Naive thymus-derived CD4-positive, alpha-beta T cell (primary cell): Measurements from ENCODE around the gene DPPA2. TPM values are rescaled to one million over a fixed set of nuclear protein-coding genes. Genes with fewer than 3 reads are reported as not detected.
A peak's percentile ranks its signal among the peaks of the same experiment; 100 is the strongest.

ENCODE experiments used
- ATAC-seq: fragments of 150-1000 bp; cut with Tn5 transposase; 2 replicates; pipeline ENCODE4 v1.10.0; 2021; ENCODE audit warnings: mild to moderate bottlenecking, moderate library complexity
- CTCF ChIA-PET: fragments of 350-600 bp; sonication (Branson Sonifier 250); formaldehyde crosslinking; loops from one replicate; lab custom pipeline; 2021; ENCODE audit warnings: antibody characterized with exemption; lab: Charles Lee
- POLR2A ChIA-PET: fragments of 350-600 bp; sonication (Branson Sonifier 250); formaldehyde crosslinking; loops from one replicate; lab custom pipeline; 2021; ENCODE audit warnings: antibody characterized with exemption, inconsistent platforms; lab: Charles Lee
- DNase-seq, 9 donors: peaks; one replicate each; pipeline versions ENCODE4 v3.0.0 to v3.0.0-alpha.2; 2020 to 2022; ENCODE audit warnings: mixed read lengths in 1 of 9
- H3K27ac ChIP-seq: one replicate; pipeline ENCODE4 v1.7.0; 2013; ENCODE audit warnings: mild to moderate bottlenecking, low read depth, low read length, moderate library complexity
- H3K27me3 ChIP-seq, 2 donors: one replicate each; pipeline ENCODE4 v1.7.0; 2013; ENCODE audit warnings: low read length in 2 of 2, mild to moderate bottlenecking in 2 of 2, moderate library complexity in 2 of 2; ENCODE audit not compliant: control insufficient read depth in 2 of 2, insufficient read depth in 2 of 2
- H3K36me3 ChIP-seq, 3 experiments: 1 replicate in 2 of 3; 2 replicates in 1 of 3; pipeline ENCODE4 v1.7.0; 2013; ENCODE audit warnings: low read length in 3 of 3, mild to moderate bottlenecking in 3 of 3, moderate library complexity in 1 of 3; ENCODE audit not compliant: insufficient read depth in 3 of 3, control insufficient read depth in 2 of 3
- H3K4me1 ChIP-seq, 2 donors: one replicate each; pipeline ENCODE4 v1.7.0; 2013; ENCODE audit warnings: low read length in 2 of 2, mild to moderate bottlenecking in 2 of 2, moderate library complexity in 1 of 2; ENCODE audit not compliant: control insufficient read depth in 2 of 2, insufficient read depth in 2 of 2
- H3K4me3 ChIP-seq: 2 replicates; pipeline ENCODE4 v1.7.0; 2013; ENCODE audit warnings: mild to moderate bottlenecking, low read length
- H3K9me3 ChIP-seq, 3 experiments: 1 replicate in 2 of 3; 2 replicates in 1 of 3; pipeline ENCODE4 v1.7.0; 2013; ENCODE audit warnings: low read length in 3 of 3; ENCODE audit not compliant: control insufficient read depth in 2 of 3
- H3K27ac Mint-ChIP-seq, 9 donors: one replicate each; pipeline ENCODE4 v1.8.0; 2020 to 2022; ENCODE audit warnings: mixed read lengths in 9 of 9, mild to moderate bottlenecking in 8 of 9, moderate library complexity in 5 of 9, inconsistent platforms in 2 of 9
- H3K27me3 Mint-ChIP-seq, 5 donors: one replicate each; pipeline ENCODE4 v1.8.0; 2021 to 2022; ENCODE audit warnings: mixed read lengths in 5 of 5, mild to moderate bottlenecking in 1 of 5
- H3K36me3 Mint-ChIP-seq, 5 donors: one replicate each; pipeline ENCODE4 v1.8.0; 2020 to 2022; ENCODE audit warnings: mixed read lengths in 5 of 5, mild to moderate bottlenecking in 3 of 5, inconsistent platforms in 1 of 5
- H3K4me1 Mint-ChIP-seq, 7 donors: one replicate each; pipeline ENCODE4 v1.8.0; 2020 to 2022; ENCODE audit warnings: mixed read lengths in 7 of 7, mild to moderate bottlenecking in 3 of 7, inconsistent platforms in 1 of 7
- H3K4me3 Mint-ChIP-seq, 10 donors: one replicate each; pipeline ENCODE4 v1.8.0; 2020 to 2022; ENCODE audit warnings: mild to moderate bottlenecking in 10 of 10, mixed read lengths in 10 of 10, moderate library complexity in 6 of 10, inconsistent platforms in 2 of 10
- H3K9me3 Mint-ChIP-seq, 11 donors: one replicate each; pipeline ENCODE4 v1.8.0; 2020 to 2022; ENCODE audit warnings: mixed read lengths in 11 of 11, mild to moderate bottlenecking in 4 of 11, inconsistent platforms in 1 of 11, moderate library complexity in 1 of 11
- intact Hi-C, 2 donors: fragments of 100-400 bp; cut with micrococcal nuclease; formaldehyde crosslinking; loops; one replicate each; pipeline ENCODE4 v1.15.1; 2023
- polyA plus RNA-seq, 2 donors: library from polyadenylated mRNA; unstranded; fragments of 300-500 nt; fragmentation: Illumina TruSeq; gene quantifications; one replicate each; pipeline ENCODE4 v1.2.3, GENCODE V29; 2021
- total RNA-seq, 6 experiments: library from RNA in 5 of 6; stranded (reverse) in 5 of 6; gene quantifications; 1 replicate in 5 of 6; 2 replicates in 1 of 6; pipeline ENCODE4 v1.2.3 and lab custom pipeline; 2021 to 2026

DPPA2 gene
- total and polyA plus RNA-seq, 7 experiments from 2014 or later = not detected

DNA sequence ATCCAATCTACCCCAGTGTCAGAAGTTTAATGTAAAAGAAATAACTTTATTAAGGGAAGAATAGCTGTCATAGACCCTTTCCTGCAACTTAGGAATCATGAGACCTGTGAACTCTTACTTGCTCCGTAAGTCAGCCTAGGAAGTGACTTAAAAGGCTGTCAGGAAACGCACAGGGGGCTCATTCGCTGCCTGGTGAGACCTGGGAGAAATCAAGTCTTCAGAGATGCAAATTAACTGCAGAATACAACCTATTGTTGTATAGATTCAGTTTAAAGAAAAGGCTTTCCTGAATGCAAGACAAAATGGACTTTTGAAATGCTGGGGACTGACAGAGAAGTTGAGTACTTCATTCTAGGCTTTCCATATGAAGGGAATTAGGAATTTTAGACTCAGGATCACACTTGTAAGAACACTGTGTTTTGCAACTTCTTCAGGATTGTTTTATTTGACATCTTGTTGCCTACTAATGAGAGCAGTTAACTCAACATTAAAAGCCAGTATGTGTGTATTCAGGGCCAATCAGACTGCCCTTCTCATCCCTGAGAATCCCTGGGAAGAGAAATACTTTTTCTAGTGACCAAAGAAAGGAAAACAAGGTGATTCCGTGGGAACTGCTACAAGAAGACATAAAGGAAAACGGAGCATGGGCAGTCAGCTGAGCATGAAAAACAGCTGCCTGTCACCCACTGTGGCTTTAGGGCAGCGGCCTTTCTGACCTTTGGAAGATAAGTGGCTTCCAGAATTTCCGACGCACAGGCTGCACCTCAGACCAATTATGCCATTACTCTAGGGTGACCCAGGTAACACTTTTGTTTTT lies 39.5 kb upstream of the DPPA2 start:
- CTCF ChIA-PET = no interaction called here
- no peaks in the 10 kb centered on the region for H3K9me3 ChIP-seq
- ATAC-seq = no peak

DNA sequence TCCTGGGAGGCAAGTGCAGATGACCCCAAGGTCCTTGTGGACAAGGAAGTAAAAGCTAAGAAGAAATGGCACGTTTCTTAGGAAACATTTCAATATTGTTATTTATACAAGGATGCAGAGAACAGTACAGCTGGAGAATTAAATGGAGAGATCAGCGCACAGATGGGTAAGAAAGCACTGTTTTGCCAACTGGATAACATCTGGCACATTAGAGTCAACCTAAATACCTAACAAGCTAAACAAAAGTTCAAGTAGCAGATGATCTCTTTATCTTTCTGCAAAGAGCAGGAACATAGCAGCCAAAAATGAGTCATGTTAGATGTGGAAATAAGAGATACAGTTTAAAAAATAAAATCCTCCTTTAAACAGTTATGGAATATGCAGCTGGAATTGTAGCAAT lies 36.7 kb upstream of the DPPA2 start:
- Mint-ChIP-seq H3K27ac (no peak overlapping the region), H3K9me3 (no peaks in the 10 kb centered on the region), H3K27me3 (peaks cover 0 to 21% (median 4%) of the 10 kb centered on the region in 5 donors), H3K36me3 (no peaks in the 10 kb centered on the region), H3K4me3 (no peak overlapping the region), H3K4me1 (peaks cover 0 to 2% (median 0%) of the 10 kb centered on the region in 7 donors)
- no peaks in the 10 kb centered on the region for H3K36me3 ChIP-seq
- ChIA-PET POLR2A (no interaction called here), CTCF (no interaction called here)
- H3K4me3 ChIP-seq = no peak overlapping the region
- intact Hi-C loops = no loop called here
- no peak for DNase-seq
- no peak for ATAC-seq
- H3K27me3 ChIP-seq = no peaks in the 10 kb centered on the region
- no peaks in the 10 kb centered on the region for H3K9me3 ChIP-seq
- H3K4me1 ChIP-seq = no peaks in the 10 kb centered on the region
- no peak overlapping the region for H3K27ac ChIP-seq

More for the DNA sequence above, 39.5 kb upstream of the DPPA2 start:
- H3K4me1 ChIP-seq = no peaks in the 10 kb centered on the region
- Mint-ChIP-seq H3K27me3 (peaks cover 0 to 21% (median 4%) of the 10 kb centered on the region in 5 donors), H3K9me3 (no peaks in the 10 kb centered on the region), H3K27ac (no peak overlapping the region), H3K4me1 (peaks cover 0 to 2% (median 0%) of the 10 kb centered on the region in 7 donors), H3K4me3 (no peak overlapping the region), H3K36me3 (no peaks in the 10 kb centered on the region)
- DNase-seq = no peak
- H3K27ac ChIP-seq = no peak overlapping the region
- H3K36me3 ChIP-seq = no peaks in the 10 kb centered on the region
- intact Hi-C loops = no loop called here
- POLR2A ChIA-PET = no interaction called here
- H3K4me3 ChIP-seq = no peak overlapping the region
- H3K27me3 ChIP-seq = no peaks in the 10 kb centered on the region

DNA sequence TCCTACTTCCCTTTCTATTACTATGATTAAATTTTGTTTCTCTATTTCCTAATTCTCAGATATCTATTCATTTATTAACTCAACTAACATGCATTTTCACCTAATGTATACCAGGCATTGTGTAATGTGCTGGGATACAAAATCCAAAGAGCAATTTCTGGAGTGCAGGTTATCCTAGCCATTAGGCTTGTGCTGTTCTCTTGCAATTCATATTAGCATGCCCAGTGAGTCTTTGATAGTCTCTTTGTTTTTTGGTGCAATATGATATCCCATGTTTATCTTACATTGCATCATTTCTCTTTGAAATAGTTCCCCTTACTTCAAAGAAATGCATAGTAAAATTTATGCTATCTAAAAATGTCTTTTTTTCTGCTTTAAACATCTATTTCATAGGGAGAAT lies 34.9 kb upstream of the DPPA2 start:
- no peaks in the 10 kb centered on the region for H3K9me3 ChIP-seq
- H3K36me3 ChIP-seq = no peaks in the 10 kb centered on the region
- intact Hi-C loops = no loop called here
- H3K27ac Mint-ChIP-seq = no peak overlapping the region
- ATAC-seq = no peak
- H3K4me3 Mint-ChIP-seq = no peak overlapping the region
- no peak overlapping the region for H3K27ac ChIP-seq
- no peak overlapping the region for H3K4me3 ChIP-seq
- H3K9me3 Mint-ChIP-seq = no peaks in the 10 kb centered on the region
- peaks cover 0 to 2% (median 0%) of the 10 kb centered on the region in 7 donors for H3K4me1 Mint-ChIP-seq
- no peak for DNase-seq
- H3K27me3 ChIP-seq = no peaks in the 10 kb centered on the region
- no peaks in the 10 kb centered on the region for H3K36me3 Mint-ChIP-seq
- POLR2A ChIA-PET = no interaction called here
- H3K27me3 Mint-ChIP-seq = peaks cover 0 to 14% (median 4%) of the 10 kb centered on the region in 5 donors
- CTCF ChIA-PET = no interaction called here
- H3K4me1 ChIP-seq = no peaks in the 10 kb centered on the region

DNA sequence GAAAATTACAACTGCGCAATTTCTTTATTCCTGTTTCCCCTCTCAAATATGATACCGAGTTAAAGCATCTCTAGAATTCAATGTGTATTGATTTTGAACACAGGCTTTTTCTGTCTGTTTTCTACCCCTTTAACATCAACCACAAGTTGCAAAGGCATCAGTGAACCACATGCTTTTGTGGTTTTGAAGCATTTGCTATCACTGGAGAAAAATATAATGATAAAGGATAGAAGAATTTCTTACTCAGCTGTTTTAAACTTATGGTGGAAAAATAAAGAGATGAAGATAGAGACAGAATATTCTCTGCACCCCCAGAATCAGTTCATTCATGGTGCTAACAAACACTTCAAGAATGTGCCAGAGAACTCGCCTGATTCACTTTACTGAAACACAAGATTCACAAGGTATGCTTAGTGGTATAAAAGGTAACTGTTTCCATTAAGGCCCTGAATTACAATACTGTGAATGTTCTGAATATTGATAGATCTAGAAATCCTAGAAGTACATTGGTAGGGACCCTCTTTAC lies 30.5 kb upstream of the DPPA2 start:
- no peak for DNase-seq
- H3K9me3 ChIP-seq = no peaks in the 10 kb centered on the region
- ChIA-PET CTCF (no interaction called here), POLR2A (no interaction called here)
- intact Hi-C loops = no loop called here
- no peak overlapping the region for H3K4me3 ChIP-seq
- H3K27me3 Mint-ChIP-seq = peaks cover 0 to 24% (median 4%) of the 10 kb centered on the region in 5 donors
- no peaks in the 10 kb centered on the region for H3K27me3 ChIP-seq
- H3K4me3 Mint-ChIP-seq = no peak overlapping the region
- H3K36me3 Mint-ChIP-seq = no peaks in the 10 kb centered on the region
- H3K4me1 ChIP-seq = no peaks in the 10 kb centered on the region
- no peak for ATAC-seq
- peaks cover 0 to 2% (median 0%) of the 10 kb centered on the region in 7 donors for H3K4me1 Mint-ChIP-seq
- no peaks in the 10 kb centered on the region for H3K36me3 ChIP-seq
- H3K27ac ChIP-seq = no peak overlapping the region
- H3K27ac Mint-ChIP-seq = no peak overlapping the region
- H3K9me3 Mint-ChIP-seq = peaks cover 0 to 8% (median 0%) of the 10 kb centered on the region in 11 donors

DNA sequence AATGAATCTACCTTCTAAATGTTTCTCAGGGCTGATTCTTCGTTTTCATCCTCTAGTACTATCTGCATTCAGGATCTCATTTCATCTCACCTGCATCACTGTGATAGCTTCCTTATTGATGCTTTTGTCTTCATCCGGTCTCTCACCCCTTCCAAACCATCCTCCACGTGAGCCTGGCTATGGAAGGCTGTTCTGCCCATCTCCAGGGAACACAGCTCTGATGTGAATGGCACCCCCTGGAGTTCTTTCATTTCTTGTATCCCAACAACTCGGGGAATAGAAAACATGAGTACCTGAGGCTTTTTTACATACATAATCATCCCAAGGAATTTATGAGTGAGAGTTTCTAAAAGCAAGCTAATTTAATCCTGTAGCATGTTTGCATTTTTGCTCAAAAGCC lies 29.8 kb upstream of the DPPA2 start:
- Histone ChIP-seq H3K27ac (no peak overlapping the region), H3K27me3 (no peaks in the 10 kb centered on the region), H3K4me1 (no peaks in the 10 kb centered on the region), H3K36me3 (no peaks in the 10 kb centered on the region), H3K4me3 (no peak overlapping the region), H3K9me3 (no peaks in the 10 kb centered on the region)
- peaks cover 0 to 24% (median 4%) of the 10 kb centered on the region in 5 donors for H3K27me3 Mint-ChIP-seq
- H3K27ac Mint-ChIP-seq = no peak overlapping the region
- H3K4me1 Mint-ChIP-seq = peaks cover 0 to 1% (median 0%) of the 10 kb centered on the region in 7 donors
- POLR2A ChIA-PET = no interaction called here
- no peaks in the 10 kb centered on the region for H3K36me3 Mint-ChIP-seq
- peaks cover 0 to 11% (median 0%) of the 10 kb centered on the region in 11 donors for H3K9me3 Mint-ChIP-seq
- CTCF ChIA-PET = no interaction called here
- intact Hi-C loops = no loop called here
- DNase-seq (no peak), ATAC-seq (no peak)
- H3K4me3 Mint-ChIP-seq = no peak overlapping the region

DNA sequence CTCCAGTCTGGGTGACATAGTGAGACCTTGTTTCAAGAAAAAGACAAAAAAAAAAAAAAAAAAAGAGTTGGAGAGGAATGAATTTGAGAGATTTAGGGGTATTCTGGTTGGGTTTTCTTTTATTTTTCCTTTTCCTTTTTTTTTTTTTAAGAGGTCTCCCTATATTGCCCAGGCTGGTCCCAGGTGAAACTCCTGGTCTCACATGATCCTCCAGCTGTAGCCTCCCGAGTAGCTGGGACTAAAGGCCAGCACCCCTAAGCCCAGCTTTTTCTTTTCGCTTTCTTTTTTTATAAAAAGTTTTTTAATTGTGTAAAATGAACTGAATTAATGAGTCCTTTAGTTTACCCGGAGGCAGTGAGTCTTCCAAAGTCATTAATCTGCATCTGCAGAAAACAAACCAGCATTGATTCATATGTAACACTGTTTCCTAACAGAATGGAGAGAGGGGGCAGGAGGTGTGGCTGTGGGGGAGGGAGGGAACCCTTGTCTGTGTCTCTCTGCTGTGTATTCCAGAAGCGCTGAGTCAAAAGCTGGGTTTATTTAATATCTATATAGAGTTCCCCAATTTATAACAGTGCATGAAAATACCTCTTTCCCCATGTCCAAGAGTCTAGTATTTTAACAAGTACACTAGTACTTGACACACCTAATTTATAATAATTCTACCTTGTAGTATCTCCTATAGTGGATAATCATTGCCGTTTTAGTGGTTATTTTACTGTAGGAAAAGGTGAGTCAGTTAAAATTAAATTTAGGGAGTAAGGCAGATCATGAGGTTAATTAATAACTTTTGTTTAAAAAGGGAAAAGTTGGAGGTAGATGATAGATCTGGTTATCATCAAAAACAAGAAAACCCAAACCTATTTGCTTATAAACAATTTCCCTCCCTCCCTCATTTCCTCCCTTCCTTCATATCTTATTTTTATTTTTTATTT lies 23.7 kb upstream of the DPPA2 start:
- H3K9me3 Mint-ChIP-seq = peaks cover 0 to 22% (median 2%) of the 10 kb centered on the region in 11 donors
- POLR2A ChIA-PET = no interaction called here
- H3K36me3 Mint-ChIP-seq = peaks cover 0 to 5% (median 1%) of the 10 kb centered on the region in 5 donors
- Histone ChIP-seq H3K4me1 (no peaks in the 10 kb centered on the region), H3K27ac (no peak overlapping the region), H3K9me3 (no peaks in the 10 kb centered on the region), H3K4me3 (no peak overlapping the region), H3K36me3 (no peaks in the 10 kb centered on the region), H3K27me3 (no peaks in the 10 kb centered on the region)
- peaks cover 25 to 50% (median 31%) of the 10 kb centered on the region in 5 donors for H3K27me3 Mint-ChIP-seq
- CTCF ChIA-PET = no interaction called here
- H3K27ac Mint-ChIP-seq = peak overlapping the region in 1 of 9 donors; percentile 9
- DNase-seq = no peak
- no peak overlapping the region for H3K4me3 Mint-ChIP-seq
- H3K4me1 Mint-ChIP-seq = peaks cover 7 to 17% (median 13%) of the 10 kb centered on the region in 7 donors
- intact Hi-C loops = no loop called here
- no peak for ATAC-seq
